Fibroblast of pulmonary artery (primary cell): Measurements from ENCODE around the gene ADD3.

Experiments used
- DNase-seq: peaks from one replicate; pipeline ENCODE4 v3.0.0-alpha.2; 2010; ENCODE audit warnings: low read depth
- H3K4me3 ChIP-seq: replicated peaks from 2 replicates; pipeline ENCODE4 v1.5.1; 2011; ENCODE audit warnings: low read depth, mild to moderate bottlenecking, control low read depth, low read length, moderate library complexity
- TF ChIP-seq, protein P1 (sequence below): IDR thresholded peaks from 2 replicates; pipeline ENCODE4 v1.5.1; 2011; ENCODE audit warnings: mild to moderate bottlenecking, control low read depth, low read length, inconsistent platforms; ENCODE audit errors: missing control alignments

Gene ADD3

DNA sequence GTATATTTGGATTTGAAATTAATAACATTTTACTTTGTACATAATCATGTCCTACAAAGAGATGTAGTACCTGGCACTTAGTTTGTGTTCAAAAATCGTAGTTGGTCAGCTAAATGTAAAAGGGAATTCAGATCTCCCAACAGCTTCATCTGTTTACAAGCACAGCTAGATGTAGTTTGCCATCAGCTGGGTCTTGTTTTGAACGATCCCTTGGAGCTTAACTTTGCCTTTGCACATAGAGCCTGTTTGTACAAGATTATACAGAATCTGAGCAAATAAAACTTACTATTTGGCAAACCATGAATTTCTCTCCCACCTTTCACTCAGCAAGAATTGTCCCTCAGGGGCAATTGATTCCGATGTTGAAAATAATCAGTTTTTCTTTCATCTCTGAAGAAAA lies 36.1 kb upstream of the ADD3 start:
- TF ChIP-seq, protein P1, sequence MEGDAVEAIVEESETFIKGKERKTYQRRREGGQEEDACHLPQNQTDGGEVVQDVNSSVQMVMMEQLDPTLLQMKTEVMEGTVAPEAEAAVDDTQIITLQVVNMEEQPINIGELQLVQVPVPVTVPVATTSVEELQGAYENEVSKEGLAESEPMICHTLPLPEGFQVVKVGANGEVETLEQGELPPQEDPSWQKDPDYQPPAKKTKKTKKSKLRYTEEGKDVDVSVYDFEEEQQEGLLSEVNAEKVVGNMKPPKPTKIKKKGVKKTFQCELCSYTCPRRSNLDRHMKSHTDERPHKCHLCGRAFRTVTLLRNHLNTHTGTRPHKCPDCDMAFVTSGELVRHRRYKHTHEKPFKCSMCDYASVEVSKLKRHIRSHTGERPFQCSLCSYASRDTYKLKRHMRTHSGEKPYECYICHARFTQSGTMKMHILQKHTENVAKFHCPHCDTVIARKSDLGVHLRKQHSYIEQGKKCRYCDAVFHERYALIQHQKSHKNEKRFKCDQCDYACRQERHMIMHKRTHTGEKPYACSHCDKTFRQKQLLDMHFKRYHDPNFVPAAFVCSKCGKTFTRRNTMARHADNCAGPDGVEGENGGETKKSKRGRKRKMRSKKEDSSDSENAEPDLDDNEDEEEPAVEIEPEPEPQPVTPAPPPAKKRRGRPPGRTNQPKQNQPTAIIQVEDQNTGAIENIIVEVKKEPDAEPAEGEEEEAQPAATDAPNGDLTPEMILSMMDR, result no peak
- no peak overlapping the region for H3K4me3 ChIP-seq
- no peak for DNase-seq

DNA sequence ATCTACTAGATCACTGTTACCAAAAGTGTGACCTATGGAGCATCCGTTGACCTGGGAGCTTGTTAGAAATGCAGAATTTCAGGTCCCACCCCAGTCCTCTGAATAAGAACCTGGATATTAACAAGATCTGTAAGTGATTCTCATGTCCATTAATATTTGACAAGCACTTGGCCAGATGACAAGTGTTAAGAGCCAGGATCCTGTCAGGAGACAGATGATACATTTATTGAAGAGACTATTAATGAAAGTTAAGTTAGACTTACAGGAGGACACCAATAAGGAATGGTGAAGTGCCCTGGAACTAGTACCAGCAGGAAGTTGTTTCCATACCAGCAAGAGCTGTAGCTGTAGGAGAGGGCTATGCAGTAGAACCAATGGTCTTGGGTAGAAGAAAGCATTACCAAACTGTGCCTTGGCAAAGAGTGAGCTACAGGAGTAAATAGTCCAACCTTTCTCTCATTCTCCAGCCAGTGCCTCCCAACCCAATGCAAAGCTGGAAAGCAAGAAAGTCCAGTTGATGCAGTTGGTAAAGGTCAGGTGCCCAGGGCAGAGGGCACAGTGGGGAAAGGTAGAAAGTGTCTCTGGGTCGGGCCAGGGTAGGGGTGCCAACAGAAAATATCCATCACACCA lies 35.3 kb upstream of the ADD3 start:
- H3K4me3 ChIP-seq, result no peak overlapping the region
- DNase-seq, result no peak
- TF ChIP-seq, protein P1, result no peak

DNA sequence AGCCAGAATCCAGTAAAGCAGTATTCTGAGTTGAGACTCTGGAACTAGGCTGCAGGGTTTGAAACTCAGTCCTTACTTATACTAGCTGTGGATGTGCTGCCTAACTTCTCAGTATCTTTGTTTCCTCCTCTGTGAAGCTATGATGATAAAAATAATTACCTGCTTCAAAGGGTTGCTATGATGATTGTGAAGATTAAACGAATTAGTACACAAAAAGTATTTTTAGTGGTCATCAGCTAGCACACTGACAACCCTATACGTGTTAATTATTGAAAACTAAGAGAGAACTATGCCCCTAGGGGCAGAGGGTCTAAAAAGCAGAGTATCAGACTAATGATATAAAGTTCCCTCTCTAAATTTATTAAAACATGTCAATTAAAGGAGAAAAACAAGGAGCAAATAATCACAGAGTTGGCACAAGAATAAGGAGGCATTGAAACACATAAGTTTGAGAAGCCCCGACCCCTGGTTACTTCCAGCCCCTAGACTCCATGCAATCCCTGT lies 34.4 kb upstream of the ADD3 start:
- no peak overlapping the region for H3K4me3 ChIP-seq
- DNase-seq, result no peak
- TF ChIP-seq, protein P1, result no peak

DNA sequence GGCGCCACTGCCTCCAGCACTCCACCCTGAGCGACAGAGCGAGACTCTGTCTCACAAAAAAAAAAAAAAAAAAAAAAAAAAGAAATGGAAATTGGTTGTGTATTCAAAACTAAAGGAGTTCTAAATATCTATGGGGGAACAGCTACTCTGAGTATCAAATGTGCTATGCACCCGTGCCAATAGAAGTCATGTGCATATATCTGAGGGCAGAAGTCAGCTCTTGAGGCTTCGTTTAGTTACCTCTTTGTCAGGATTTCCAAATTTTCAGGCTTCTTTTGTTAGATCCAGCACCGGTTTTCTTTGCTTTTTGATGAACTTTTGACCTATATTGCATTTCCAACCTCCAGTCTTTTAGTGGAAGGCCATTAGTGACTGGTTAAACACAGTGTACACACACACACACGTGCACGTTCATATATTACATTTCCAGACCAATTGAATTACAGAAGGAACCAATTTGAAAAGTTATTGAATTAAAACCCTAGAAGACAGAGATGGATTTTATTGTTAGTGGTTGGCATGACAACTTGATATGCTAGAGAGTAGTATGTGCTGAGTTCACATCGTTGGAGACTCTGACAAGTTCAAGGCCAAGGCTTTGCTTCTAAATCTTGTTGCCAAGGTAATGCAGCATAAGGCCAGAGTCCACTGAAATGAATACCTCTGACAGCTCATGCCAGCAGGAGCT lies 33.1 kb upstream of the ADD3 start:
- H3K4me3 ChIP-seq, result no peak overlapping the region
- TF ChIP-seq, protein P1, result no peak
- DNase-seq, result peak; percentile 51

DNA sequence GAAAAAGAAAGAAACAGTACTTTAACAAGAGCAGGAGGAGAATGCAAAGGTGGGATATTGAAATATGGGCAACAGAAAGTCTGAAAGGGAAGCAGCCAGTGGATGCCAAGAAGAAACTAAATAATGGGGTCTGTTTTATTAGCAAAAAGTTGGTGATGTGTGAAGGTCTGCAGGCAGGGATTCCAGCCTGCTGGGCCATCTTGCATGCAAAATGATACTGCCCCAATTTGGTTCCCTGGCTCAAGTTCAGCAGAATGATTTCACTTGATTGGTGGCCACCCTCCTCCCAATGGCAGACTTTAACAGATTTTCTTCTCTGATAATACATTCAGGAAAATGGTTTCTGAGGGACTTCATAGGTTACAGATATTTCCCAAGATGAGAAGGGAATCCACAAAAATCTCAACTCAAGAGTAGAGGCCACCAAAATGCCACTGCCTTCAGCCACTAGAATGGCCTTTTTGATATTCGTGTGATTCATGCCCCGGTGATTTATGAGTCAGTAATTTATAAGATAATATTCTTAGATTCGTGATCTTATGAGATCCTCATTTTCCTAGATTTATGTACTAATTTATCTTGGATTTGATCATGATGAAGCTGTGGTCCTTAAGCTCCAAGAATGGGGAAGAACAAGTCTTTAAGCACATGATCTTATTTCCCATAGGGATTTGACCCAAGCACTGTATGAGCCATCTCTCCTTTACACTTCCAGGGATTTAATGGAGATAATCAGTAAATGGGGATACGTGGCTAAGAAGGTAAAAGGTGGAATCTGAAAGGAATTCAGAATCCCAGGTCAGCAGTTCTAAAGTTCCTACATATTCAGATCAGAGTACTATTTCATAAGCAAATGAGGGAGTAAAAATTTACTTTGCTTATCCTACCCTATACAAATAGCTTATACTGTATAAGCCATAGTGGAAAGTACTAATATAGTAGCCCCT lies 32.3 kb upstream of the ADD3 start:
- DNase-seq, result no peak
- TF ChIP-seq, protein P1, result no peak
- H3K4me3 ChIP-seq, result no peak overlapping the region

DNA sequence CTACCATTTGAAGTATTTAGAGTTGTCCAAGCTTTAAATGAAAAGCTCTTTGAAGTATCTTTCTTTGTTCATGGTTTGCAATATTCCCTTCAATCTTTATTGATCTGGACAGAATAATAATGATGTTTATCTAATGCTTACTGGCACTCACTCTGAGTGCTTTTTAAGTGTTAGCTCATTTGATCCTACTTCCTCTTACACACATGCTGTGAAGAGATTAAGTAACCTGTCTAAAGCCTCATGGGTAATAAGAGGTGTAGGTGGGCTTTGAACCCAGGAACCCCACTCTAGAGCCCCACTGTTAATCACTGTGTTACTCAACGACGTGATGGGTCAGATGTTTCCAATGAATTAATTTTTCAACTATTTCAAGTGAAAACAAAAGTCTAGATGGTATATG lies 31.1 kb upstream of the ADD3 start:
- no peak overlapping the region for H3K4me3 ChIP-seq
- DNase-seq, result no peak
- TF ChIP-seq, protein P1, result no peak
